IPS DF 6.9 (cell line): ENCODE measurements around the gene SUB1.

Source experiments
- DNase-seq: peaks from one replicate; pipeline ENCODE4 v3.0.0-alpha.2; 2013; ENCODE audit warnings: low read depth, low spot score
- H3K27ac ChIP-seq: one replicate; pipeline ENCODE4 v1.5.1; 2013; ENCODE audit warnings: low read length, control low read depth
- H3K27me3 ChIP-seq: 2 replicates; pipeline ENCODE4 v1.6.1; 2013; ENCODE audit warnings: mild to moderate bottlenecking, low read length; ENCODE audit not compliant: control insufficient read depth, insufficient read depth
- H3K36me3 ChIP-seq: 2 replicates; pipeline ENCODE4 v1.6.1; 2013; ENCODE audit warnings: low read length; ENCODE audit not compliant: control insufficient read depth, insufficient read depth
- H3K4me1 ChIP-seq: 2 replicates; pipeline ENCODE4 v1.6.1; 2013; ENCODE audit warnings: low read length; ENCODE audit not compliant: control insufficient read depth, insufficient read depth
- H3K4me3 ChIP-seq: 2 replicates; pipeline ENCODE4 v1.5.1; 2013; ENCODE audit warnings: mild to moderate bottlenecking, low read length
- H3K9me3 ChIP-seq: 2 replicates; pipeline ENCODE4 v1.6.1; 2013; ENCODE audit warnings: low read length, inconsistent platforms; ENCODE audit not compliant: control insufficient read depth, insufficient read depth
- WGBS: extraction: QIAGEN DNeasy Blood & Tissue Kit; methylation state at CpG from one replicate; pipeline ENCODE4 v1.1.7; 2013; ENCODE audit warnings: mixed read lengths, missing lambda C conversion rate; ENCODE audit not compliant: insufficient read length, insufficient coverage; 5-methylcytosine and 5-hydroxymethylcytosine counted together

The SUB1 gene

DNA sequence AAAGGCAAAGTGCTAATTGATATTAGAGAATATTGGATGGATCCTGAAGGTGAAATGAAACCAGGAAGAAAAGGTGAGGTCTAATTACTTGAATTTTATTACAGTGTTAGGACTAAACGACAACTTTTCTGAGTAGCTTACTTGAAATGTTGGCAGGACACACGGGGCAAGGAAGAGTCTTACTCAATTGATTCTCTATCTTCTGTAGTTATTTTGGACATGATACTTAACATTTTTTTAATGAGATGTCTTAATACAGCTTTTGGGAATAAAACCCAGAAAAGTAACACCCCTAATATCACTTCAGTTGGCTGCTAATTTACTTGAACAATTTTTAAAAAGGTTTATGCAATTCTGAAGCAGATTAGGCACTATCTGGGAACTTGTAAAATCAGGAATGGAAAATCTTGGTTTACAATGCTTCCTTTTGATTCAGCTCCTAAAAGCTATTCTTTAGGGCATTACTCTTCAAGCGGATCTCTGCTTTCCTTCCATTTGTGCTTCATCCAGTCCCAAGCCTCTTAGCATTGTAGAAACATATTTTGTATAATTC, 13.7 kb downstream of the SUB1 start:
- Histone ChIP-seq H3K4me1 (no peaks in the 10 kb centered on the region), H3K36me3 (peaks cover 13% of the 10 kb centered on the region; the same call in 1 of the 2 replicates), H3K27ac (no peak overlapping the region), H3K9me3 (no peaks in the 10 kb centered on the region), H3K27me3 (no peaks in the 10 kb centered on the region), H3K4me3 (no peak overlapping the region)
- no CpG with 5 or more reads among the region's 3 CpGs for WGBS
- no peak for DNase-seq

- WGBS: no CpG with 5 or more reads among the region's 4 CpGs
Observed at GRCh38 chr5:32600054-32600622, 14.8 kb downstream of the SUB1 start.

GRCh38 chr5:32601623-32602295, 16.4 kb downstream of the SUB1 start:
- WGBS: no CpG with 5 or more reads among the region's 1 CpG

More at GRCh38 chr5:32600054-32600622, 14.8 kb downstream of the SUB1 start:
- peaks cover 10% of the 10 kb centered on the region; the same call in 1 of the 2 replicates for H3K36me3 ChIP-seq
- H3K9me3 ChIP-seq: no peaks in the 10 kb centered on the region
- no peak overlapping the region for H3K4me3 ChIP-seq
- H3K27ac ChIP-seq: no peak overlapping the region
- no peaks in the 10 kb centered on the region for H3K27me3 ChIP-seq
- DNase-seq: no peak
- no peaks in the 10 kb centered on the region for H3K4me1 ChIP-seq

DNA sequence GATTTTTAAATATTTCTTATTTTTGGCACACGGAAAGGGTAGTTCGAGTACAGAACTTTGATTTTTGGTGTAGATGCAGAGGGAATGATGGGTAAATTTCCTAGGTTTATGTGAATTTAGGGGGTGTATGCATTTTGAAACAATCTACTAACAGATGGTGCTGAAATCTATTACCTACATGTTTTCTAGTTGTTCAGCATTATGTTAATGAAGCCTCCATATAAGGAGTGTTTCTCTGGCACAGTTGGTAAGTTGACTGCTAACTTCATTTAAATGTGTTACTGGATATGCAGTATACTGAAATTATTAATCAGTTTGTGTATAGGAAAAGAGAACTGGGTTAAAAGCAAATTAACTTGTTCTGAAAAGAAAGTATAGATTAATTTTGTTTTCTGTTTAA, 17.5 kb downstream of the SUB1 start:
- DNase-seq: no peak
- no CpG with 5 or more reads among the region's 2 CpGs for WGBS
- H3K27me3 ChIP-seq: no peaks in the 10 kb centered on the region
- H3K4me1 ChIP-seq: no peaks in the 10 kb centered on the region
- H3K9me3 ChIP-seq: no peaks in the 10 kb centered on the region
- no peak overlapping the region for H3K4me3 ChIP-seq
- no peak overlapping the region for H3K27ac ChIP-seq
- H3K36me3 ChIP-seq: peaks cover 2% of the 10 kb centered on the region; the same call in 1 of the 2 replicates

More at GRCh38 chr5:32601623-32602295, 16.4 kb downstream of the SUB1 start:
- Histone ChIP-seq H3K4me3 (no peak overlapping the region), H3K9me3 (no peaks in the 10 kb centered on the region), H3K27ac (no peak overlapping the region), H3K36me3 (peaks cover 5% of the 10 kb centered on the region; the same call in 1 of the 2 replicates), H3K27me3 (no peaks in the 10 kb centered on the region), H3K4me1 (no peaks in the 10 kb centered on the region)
- no peak for DNase-seq

GRCh38 chr5:32604800-32605765, 19.7 kb downstream of the SUB1 start:
- WGBS: no CpG with 5 or more reads among the region's 4 CpGs
- Histone ChIP-seq H3K36me3 (no peaks in the 10 kb centered on the region; the same call in 1 of the 2 replicates), H3K27ac (no peak overlapping the region), H3K9me3 (no peaks in the 10 kb centered on the region), H3K4me1 (no peaks in the 10 kb centered on the region), H3K27me3 (no peaks in the 10 kb centered on the region), H3K4me3 (no peak overlapping the region)
- no peak for DNase-seq

- DNase-seq: no peak
- H3K27ac ChIP-seq: no peak overlapping the region
- no peaks in the 10 kb centered on the region for H3K9me3 ChIP-seq
- H3K4me1 ChIP-seq: no peaks in the 10 kb centered on the region
- no CpG with 5 or more reads among the region's 2 CpGs for WGBS
- no peak overlapping the region for H3K4me3 ChIP-seq
- no peaks in the 10 kb centered on the region for H3K27me3 ChIP-seq
- no peaks in the 10 kb centered on the region for H3K36me3 ChIP-seq
Observed at GRCh38 chr5:32605766-32606152, 20.4 kb downstream of the SUB1 start.

DNA sequence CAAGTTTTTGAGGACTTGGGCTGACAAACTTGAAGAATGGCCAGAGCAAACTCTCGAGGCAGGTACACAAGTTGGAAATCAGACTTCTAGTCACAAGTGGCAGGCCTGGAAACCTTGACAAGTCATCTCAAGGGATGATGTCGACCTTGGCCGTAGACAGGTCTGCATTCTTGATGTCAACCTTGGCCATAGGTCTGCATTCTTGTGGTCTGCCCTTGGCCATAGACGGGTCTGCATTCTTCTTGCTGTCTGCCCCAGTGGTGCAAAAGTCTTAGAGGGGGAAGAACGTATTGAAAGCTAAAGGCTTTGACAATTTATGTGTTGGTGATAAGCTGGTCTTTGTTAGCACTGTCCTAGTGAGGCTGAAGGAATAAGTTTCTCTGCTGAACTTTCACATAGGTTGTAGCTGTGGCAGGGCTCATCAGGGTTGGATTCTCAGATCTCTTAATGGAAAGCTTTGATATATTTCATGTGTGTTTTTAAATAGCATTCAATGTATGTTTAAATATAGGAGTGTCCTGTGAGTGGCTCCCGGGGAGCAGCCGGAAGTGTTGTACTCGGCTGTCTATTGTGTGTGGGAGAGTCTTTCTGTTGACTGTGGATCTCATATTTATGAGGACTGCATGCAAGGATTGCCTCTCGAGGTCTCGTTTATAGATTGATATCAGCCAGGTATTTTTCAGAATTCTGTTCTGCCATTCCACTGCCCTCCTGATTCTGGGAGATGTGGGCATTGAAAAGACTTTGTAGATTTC, 27.0 kb downstream of the SUB1 start:
- WGBS: no CpG with 5 or more reads among the region's 10 CpGs
- Histone ChIP-seq H3K36me3 (no peaks in the 10 kb centered on the region), H3K4me3 (no peak overlapping the region), H3K27ac (no peak overlapping the region), H3K9me3 (no peaks in the 10 kb centered on the region), H3K27me3 (no peaks in the 10 kb centered on the region), H3K4me1 (no peaks in the 10 kb centered on the region)
- DNase-seq: no peak

GRCh38 chr5:32613050-32613672, 27.8 kb downstream of the SUB1 start:
- DNase-seq: peak; percentile 50
- no peaks in the 10 kb centered on the region for H3K27me3 ChIP-seq
- H3K4me1 ChIP-seq: no peaks in the 10 kb centered on the region
- H3K9me3 ChIP-seq: no peaks in the 10 kb centered on the region
- H3K4me3 ChIP-seq: no peak overlapping the region
- H3K36me3 ChIP-seq: no peaks in the 10 kb centered on the region
- no CpG with 5 or more reads among the region's 10 CpGs for WGBS
- no peak overlapping the region for H3K27ac ChIP-seq

DNA sequence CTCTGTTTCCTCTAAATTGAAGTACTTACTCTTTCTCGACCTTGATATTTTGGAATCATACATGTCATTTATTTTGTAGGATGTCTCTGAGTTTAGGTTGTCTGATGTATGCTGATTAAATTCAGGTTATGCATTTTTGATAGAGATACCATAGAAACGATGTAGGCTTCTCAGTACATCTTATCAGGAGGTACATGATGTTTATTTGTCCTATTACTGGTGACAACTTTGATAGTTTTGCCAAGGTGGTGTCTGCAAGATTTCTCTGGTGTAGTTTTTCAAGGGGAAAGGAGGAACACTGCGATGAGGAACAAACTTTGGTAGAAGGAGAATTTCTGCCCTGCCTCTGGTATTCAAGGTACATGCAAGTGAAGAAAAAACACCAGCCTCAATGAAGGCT, 29.9 kb downstream of the SUB1 start:
- Histone ChIP-seq H3K4me1 (no peaks in the 10 kb centered on the region), H3K36me3 (no peaks in the 10 kb centered on the region), H3K27me3 (no peaks in the 10 kb centered on the region), H3K27ac (no peak overlapping the region), H3K9me3 (no peaks in the 10 kb centered on the region), H3K4me3 (no peak overlapping the region)
- no peak for DNase-seq
- WGBS: no CpG with 5 or more reads among the region's 3 CpGs
